Right lobe of liver (tissue), 4 donors: ENCODE measurements around the gene KCND2.

Experiments used
- CTCF ChIP-seq, 4 donors: fragments of 200-600 bp in 3 of 4; fragments of 450-650 bp in 1 of 4; IDR thresholded peaks; one replicate each; pipeline versions ENCODE4 v1.5.1 to v1.8.0; 2016 to 2022; ENCODE audit warnings: antibody characterized with exemption in 4 of 4, mild to moderate bottlenecking in 2 of 4
- POLR2A ChIP-seq: fragments of 450-650 bp; IDR thresholded peaks from one replicate; pipeline ENCODE4 v1.6.1; 2017; ENCODE audit warnings: antibody characterized with exemption, mild to moderate bottlenecking
- donor health status: DM: no; HTN: no; CAD: no.
- donor health status: DM: no; HTN: no; CAD: no.
- donor health status: DM: no; HTN: yes; CAD: no.

GRCh38 chr7:120327054-120327453, 54.1 kb downstream of the KCND2 start:
- TF ChIP-seq CTCF (IDR thresholded peaks at IDR 0.05) (no peak), POLR2A (no peak)
